ENCODE results near the gene LEF1.
A peak's percentile ranks its signal among the peaks of the same experiment; 100 is the strongest.

Gene LEF1

DNA sequence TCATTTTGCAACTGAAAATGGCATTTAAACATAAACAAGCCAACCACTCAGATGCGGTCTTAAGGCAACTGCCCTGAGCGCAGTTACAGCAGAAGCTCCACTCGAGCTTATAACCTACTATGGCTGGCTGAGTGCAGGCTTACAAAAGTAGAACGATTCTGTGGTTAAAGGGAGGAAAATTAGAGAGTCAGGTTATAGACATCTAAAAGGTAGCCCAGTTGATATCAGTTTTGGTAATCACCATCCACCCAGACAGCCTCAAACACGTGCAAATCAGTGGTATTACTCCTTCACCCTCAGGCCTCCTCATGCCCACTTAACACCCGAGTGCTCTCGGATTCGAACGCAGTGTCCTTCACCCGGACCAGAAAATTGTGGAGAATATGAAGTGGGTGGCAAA is 3.1 kb downstream of the LEF1 start:
- no peak for DNase-seq
- Mint-ChIP-seq H3K4me1 (peaks cover 73% of the 10 kb centered on the region), H3K36me3 (ENCODE audit: low read depth) (peaks cover 10% of the 10 kb centered on the region), H3K27ac (peak overlapping the region; percentile 88), H3K9me3 (no peaks in the 10 kb centered on the region), H3K4me3 (peak overlapping the region; percentile 99), H3K27me3 (ENCODE audit: low read depth, poor library complexity) (no peaks in the 10 kb centered on the region)
- TF ChIP-seq CTCF (IDR thresholded peaks at IDR 0.05), result no peak

- Mint-ChIP-seq H3K27me3 (ENCODE audit: low read depth, poor library complexity) (no peaks in the 10 kb centered on the region), H3K9me3 (no peaks in the 10 kb centered on the region), H3K27ac (no peak overlapping the region), H3K4me1 (peaks cover 77% of the 10 kb centered on the region), H3K36me3 (ENCODE audit: low read depth) (peaks cover 11% of the 10 kb centered on the region), H3K4me3 (peak overlapping the region; percentile 99)
- TF ChIP-seq CTCF (IDR thresholded peaks at IDR 0.05), result no peak
- no peak for DNase-seq
Measured at GRCh38 chr4:108163351-108163750, 5.4 kb downstream of the LEF1 start.

DNA sequence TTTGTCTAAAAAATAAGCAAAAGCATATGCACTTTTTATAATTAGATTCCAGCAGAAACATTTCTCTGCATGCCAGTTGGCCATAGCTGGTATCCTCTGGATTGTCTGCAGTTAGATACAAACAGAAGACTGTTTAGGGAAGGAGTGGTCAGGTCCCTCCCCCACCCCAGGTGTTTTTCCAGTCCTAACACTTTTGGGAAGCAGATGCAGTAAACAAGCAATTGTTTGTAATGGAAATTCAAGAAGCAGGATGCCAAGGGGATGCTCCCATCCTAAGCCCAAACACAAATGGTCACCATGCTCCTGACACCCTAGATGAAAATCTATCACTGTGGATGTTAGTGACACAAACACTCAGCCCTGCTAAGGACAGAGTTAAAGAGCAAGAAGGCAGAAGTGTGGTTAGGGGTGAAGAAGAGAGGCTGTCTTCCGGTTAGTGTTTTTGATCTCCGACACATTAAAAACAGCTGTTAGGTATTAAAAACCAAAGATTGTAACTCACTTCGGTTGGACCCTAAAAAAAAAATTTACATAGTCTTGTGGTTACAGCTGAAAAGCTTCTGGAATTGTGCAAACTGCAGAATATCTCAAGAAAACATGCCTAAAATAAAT is 7.9 kb downstream of the LEF1 start:
- Mint-ChIP-seq H3K4me1 (peaks cover 98% of the 10 kb centered on the region), H3K36me3 (ENCODE audit: low read depth) (peaks cover 15% of the 10 kb centered on the region), H3K4me3 (peak overlapping the region; percentile 73), H3K9me3 (no peaks in the 10 kb centered on the region), H3K27me3 (ENCODE audit: low read depth, poor library complexity) (no peaks in the 10 kb centered on the region), H3K27ac (peak overlapping the region; percentile 97)
- no peak for DNase-seq
- TF ChIP-seq CTCF (IDR thresholded peaks at IDR 0.05), result no peak

- H3K27ac Mint-ChIP-seq, result peak overlapping the region; percentile 97
- DNase-seq, result no peak
- H3K36me3 Mint-ChIP-seq (ENCODE audit: low read depth), result peaks cover 20% of the 10 kb centered on the region
- no peak for TF ChIP-seq CTCF (IDR thresholded peaks at IDR 0.05)
- peaks cover 98% of the 10 kb centered on the region for H3K4me1 Mint-ChIP-seq
- no peaks in the 10 kb centered on the region for H3K9me3 Mint-ChIP-seq
- peak overlapping the region; percentile 4 for H3K4me3 Mint-ChIP-seq
- no peaks in the 10 kb centered on the region for H3K27me3 Mint-ChIP-seq (ENCODE audit: low read depth, poor library complexity)
Measured at GRCh38 chr4:108159845-108160244, 8.9 kb downstream of the LEF1 start.

- Mint-ChIP-seq H3K36me3 (ENCODE audit: low read depth) (peaks cover 31% of the 10 kb centered on the region), H3K4me3 (peak overlapping the region; percentile 64), H3K27ac (peak overlapping the region; percentile 70), H3K4me1 (peaks cover 79% of the 10 kb centered on the region), H3K9me3 (no peaks in the 10 kb centered on the region), H3K27me3 (ENCODE audit: low read depth, poor library complexity) (no peaks in the 10 kb centered on the region)
- no peak for TF ChIP-seq CTCF (IDR thresholded peaks at IDR 0.05)
- DNase-seq, result no peak
Measured at GRCh38 chr4:108157655-108158054, 11.1 kb downstream of the LEF1 start.

- Mint-ChIP-seq H3K27ac (no peak overlapping the region), H3K4me1 (peaks cover 73% of the 10 kb centered on the region), H3K9me3 (no peaks in the 10 kb centered on the region), H3K36me3 (ENCODE audit: low read depth) (peaks cover 35% of the 10 kb centered on the region), H3K27me3 (ENCODE audit: low read depth, poor library complexity) (no peaks in the 10 kb centered on the region), H3K4me3 (no peak overlapping the region)
- DNase-seq, result no peak
- TF ChIP-seq CTCF (IDR thresholded peaks at IDR 0.05), result no peak
Measured at GRCh38 chr4:108156391-108156790, 12.3 kb downstream of the LEF1 start.
